Measurements from ENCODE around the gene NDUFAF2.
"Not testable (repeated sequence)": the region's sequence is repeated elsewhere in the genome, so short reads cannot be mapped to it uniquely, and the experiment has no call there.

NDUFAF2 gene

GRCh38 chr5:61162010-61162831 lies 217.2 kb downstream of the NDUFAF2 start, which contains the start of gene SMIM15:
Gene SMIM15 (minus strand): TSS chr5:61162468. CDS start chr5:61160171, 2,297 bp downstream.
- Histone ChIP-seq H3K4me3 (peak within 1 kb of the TSS; percentile 48 to 91 (median 61)), H3K27ac (peak within 1 kb of the TSS; percentile 82 to 97 (median 94))

GRCh38 chr5:61162832-61163567 lies 218.0 kb downstream of the NDUFAF2 start:
- H3K27ac ChIP-seq, result peak overlapping the region; percentile 82 to 97 (median 94)
- H3K4me3 ChIP-seq, result peak overlapping the region; percentile 48 to 91 (median 61)

GRCh38 chr5:61163905-61164304 lies 218.9 kb downstream of the NDUFAF2 start:
- H3K4me3 ChIP-seq, result no peak overlapping the region
- H3K27ac ChIP-seq, result no peak overlapping the region

- Histone ChIP-seq H3K4me3 (no peak overlapping the region), H3K27ac (no peak overlapping the region)
These were observed 222.4 kb downstream of the NDUFAF2 start for GRCh38 chr5:61167382-61167781.

GRCh38 chr5:61168951-61169350 lies 223.9 kb downstream of the NDUFAF2 start:
- Histone ChIP-seq H3K27ac (no peak overlapping the region), H3K4me3 (no peak overlapping the region)

- Histone ChIP-seq H3K27ac (no peak overlapping the region), H3K4me3 (no peak overlapping the region)
These were observed 226.5 kb downstream of the NDUFAF2 start for GRCh38 chr5:61171479-61171878.

- H3K27ac ChIP-seq, result no peak overlapping the region
These were observed 231.6 kb downstream of the NDUFAF2 start for GRCh38 chr5:61176631-61177030.

GRCh38 chr5:61177070-61177469 lies 232.1 kb downstream of the NDUFAF2 start:
- H3K4me3 ChIP-seq, result no peak overlapping the region
- H3K27ac ChIP-seq, result no peak overlapping the region

More at GRCh38 chr5:61176631-61177030, 231.6 kb downstream of the NDUFAF2 start:
- H3K4me3 ChIP-seq, result no peak overlapping the region

- Histone ChIP-seq H3K4me3 (no peak overlapping the region), H3K27ac (no peak overlapping the region)
These were observed 232.7 kb downstream of the NDUFAF2 start for GRCh38 chr5:61177716-61178115.

- H3K27ac ChIP-seq, result no peak overlapping the region
- H3K4me3 ChIP-seq, result no peak overlapping the region
These were observed 233.7 kb downstream of the NDUFAF2 start for GRCh38 chr5:61178702-61179101.

- no peak overlapping the region for H3K27ac ChIP-seq
- H3K4me3 ChIP-seq, result peak overlapping the region in 1 of 7 experiments; percentile 4
These were observed 235.9 kb downstream of the NDUFAF2 start for GRCh38 chr5:61180886-61181285.

- no peak overlapping the region for H3K4me3 ChIP-seq
- no peak overlapping the region for H3K27ac ChIP-seq
These were observed 237.4 kb downstream of the NDUFAF2 start for GRCh38 chr5:61182449-61182848.

GRCh38 chr5:61183538-61183937 lies 238.5 kb downstream of the NDUFAF2 start:
- H3K4me3 ChIP-seq, result no peak overlapping the region

GRCh38 chr5:61184708-61185107 lies 239.7 kb downstream of the NDUFAF2 start:
- Histone ChIP-seq H3K4me3 (no peak overlapping the region), H3K27ac (no peak overlapping the region)

More at GRCh38 chr5:61183538-61183937, 238.5 kb downstream of the NDUFAF2 start:
- H3K27ac ChIP-seq, result no peak overlapping the region

GRCh38 chr5:61186634-61187033 lies 241.6 kb downstream of the NDUFAF2 start:
- Histone ChIP-seq H3K4me3 (no peak overlapping the region), H3K27ac (no peak overlapping the region)

GRCh38 chr5:61187352-61187751 lies 242.3 kb downstream of the NDUFAF2 start:
- H3K4me3 ChIP-seq, result not testable (repeated sequence)

GRCh38 chr5:61187826-61188225 lies 242.8 kb downstream of the NDUFAF2 start:
- H3K4me3 ChIP-seq, H3K27ac ChIP-seq: not testable (repeated sequence)

More at GRCh38 chr5:61187352-61187751, 242.3 kb downstream of the NDUFAF2 start:
- not testable (repeated sequence) for H3K27ac ChIP-seq

GRCh38 chr5:61198606-61199005 lies 253.6 kb downstream of the NDUFAF2 start:
- Histone ChIP-seq H3K27ac (no peak overlapping the region), H3K4me3 (no peak overlapping the region)

- H3K4me3 ChIP-seq, result no peak overlapping the region
- no peak overlapping the region for H3K27ac ChIP-seq
These were observed 255.7 kb downstream of the NDUFAF2 start for GRCh38 chr5:61200582-61201155.

GRCh38 chr5:61202213-61202612 lies 257.2 kb downstream of the NDUFAF2 start:
- H3K27ac ChIP-seq, result no peak overlapping the region
- H3K4me3 ChIP-seq, result no peak overlapping the region
